Stimulated activated CD8-positive, alpha-beta memory T cell treated with anti-CD3 and anti-CD28 coated beads, Interleukin-7, amount 100 ng/mL, for 48 hours (primary cell): Measurements from ENCODE around the gene HOXC5.
"Not testable (repeated sequence)": the region's sequence is repeated elsewhere in the genome, so short reads cannot be mapped to it uniquely, and the experiment has no call there.

Experiments
- DNase-seq, 2 donors: peaks; one replicate each; pipeline ENCODE4 v3.0.0-alpha.2; 2020; ENCODE audit warnings: low read depth in 1 of 2; ENCODE audit errors: extremely low read depth in 1 of 2

Gene HOXC5

DNA sequence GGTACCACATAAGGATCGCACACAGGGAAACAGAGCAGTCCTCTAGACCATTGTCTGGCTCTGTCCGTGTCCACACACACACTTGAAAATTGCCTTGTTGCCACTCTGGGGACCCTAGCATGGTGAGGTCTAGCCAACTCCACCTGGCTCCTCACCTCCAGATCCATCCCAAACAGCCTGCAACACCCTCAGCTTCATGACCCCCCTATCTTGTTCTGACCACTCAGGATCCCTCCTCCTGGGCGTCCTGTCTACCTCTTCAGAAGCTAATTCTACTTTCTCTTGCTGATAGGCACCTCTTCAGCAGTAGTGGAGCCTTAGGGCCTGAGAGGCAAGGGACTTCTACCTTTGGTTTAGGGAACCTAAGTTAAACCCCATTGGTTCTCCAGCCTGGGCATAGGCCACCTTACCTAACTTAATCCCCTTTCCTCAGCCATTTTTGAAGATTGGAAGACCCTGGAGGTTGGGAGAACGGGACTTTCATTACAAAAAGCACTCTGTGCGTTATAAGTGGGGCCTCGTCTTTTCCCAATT lies 697 bp upstream of the HOXC5 start:
- DNase-seq, result no peak

DNA sequence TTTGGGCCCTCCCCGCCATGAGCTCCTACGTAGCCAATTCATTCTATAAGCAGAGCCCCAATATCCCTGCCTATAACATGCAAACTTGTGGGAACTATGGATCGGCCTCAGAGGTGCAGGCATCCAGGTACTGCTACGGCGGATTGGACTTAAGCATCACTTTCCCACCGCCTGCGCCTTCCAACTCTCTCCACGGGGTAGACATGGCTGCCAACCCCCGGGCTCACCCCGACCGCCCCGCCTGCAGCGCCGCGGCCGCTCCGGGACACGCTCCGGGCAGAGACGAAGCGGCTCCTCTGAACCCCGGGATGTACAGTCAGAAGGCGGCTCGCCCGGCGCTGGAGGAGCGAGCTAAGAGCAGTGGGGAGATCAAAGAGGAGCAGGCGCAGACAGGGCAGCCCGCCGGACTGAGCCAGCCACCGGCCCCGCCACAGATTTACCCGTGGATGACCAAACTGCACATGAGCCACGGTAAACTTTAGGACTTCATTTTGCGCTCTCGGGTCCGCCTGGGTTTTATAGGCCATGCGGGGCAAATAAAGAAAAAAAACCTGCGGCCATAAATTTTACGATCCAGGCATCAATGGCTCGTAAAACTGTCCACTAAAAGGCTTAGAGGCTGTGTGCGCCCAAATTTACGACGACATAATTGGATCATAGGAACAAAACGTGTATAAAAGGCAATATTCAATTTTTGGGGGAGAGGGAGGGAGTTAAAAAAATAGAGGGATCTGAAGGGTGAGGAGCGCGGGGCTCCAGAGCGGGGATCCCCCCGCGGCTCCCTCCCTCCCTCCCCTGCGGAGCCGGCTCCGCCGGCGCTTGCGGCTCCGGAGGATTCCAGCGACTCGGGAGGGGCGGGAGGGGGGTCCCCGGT lies 493 bp downstream of the HOXC5 start:
- no peak for DNase-seq

DNA sequence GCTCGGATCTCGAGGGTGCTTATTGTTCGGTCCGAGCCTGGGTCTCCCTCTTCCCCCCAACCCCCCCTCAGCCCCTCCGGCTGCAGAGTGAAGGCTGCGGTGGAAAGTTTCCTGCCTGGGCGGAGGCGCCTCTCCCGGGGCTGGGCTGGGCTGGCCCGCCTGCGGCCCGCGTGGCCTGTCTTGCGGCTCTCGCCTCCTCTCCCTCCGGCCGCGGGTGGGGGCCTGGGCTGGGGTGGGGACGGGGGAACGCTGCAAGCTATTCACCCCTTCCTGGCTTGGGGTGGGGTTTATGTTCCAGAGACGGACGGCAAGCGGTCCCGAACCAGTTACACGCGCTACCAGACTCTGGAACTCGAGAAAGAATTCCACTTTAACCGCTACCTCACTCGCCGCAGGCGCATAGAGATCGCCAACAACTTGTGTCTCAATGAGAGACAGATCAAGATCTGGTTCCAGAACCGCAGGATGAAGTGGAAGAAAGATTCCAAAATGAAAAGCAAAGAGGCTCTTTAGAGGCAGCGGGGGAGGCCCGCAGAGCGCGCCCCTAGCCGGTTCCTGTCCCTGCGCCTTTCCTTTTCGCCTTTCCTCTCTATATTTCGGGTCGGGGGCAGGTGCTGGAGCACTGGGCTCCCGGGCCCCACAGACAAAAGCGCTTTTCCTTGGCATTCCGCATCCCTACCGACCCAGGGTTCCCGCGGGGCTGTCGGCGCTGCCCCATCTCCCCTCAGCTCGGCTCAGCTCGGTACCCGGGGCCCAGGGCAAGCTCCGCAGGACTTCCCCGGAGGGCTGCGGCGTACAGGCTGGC lies 1.3 kb downstream of the HOXC5 start:
- no peak for DNase-seq

DNA sequence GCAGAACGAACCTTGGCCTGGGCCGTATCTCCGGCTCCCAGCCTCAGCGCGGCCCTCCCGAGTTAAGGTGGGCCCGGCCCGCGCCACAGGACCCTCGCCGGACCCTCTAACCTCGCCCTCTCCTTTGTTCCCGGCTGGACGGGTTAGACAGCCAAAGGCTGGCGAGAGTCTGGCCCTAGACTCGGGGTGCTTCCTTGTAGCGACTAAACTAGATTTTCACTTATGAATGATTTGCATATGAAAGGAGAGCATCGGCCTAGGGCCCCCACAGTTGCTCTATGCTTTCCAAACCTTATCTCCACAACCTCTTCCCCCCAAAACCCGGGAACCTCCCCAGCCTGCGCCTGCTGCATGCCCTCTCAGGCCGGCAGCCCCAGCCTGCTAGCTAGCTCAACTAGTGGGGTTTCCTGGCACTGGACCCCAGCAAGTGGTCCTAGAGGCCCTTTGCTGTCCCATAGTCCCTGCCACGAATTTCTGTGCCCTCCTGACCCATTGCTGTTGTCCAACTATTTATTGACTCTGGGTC lies 2.0 kb downstream of the HOXC5 start:
- no peak for DNase-seq

DNA sequence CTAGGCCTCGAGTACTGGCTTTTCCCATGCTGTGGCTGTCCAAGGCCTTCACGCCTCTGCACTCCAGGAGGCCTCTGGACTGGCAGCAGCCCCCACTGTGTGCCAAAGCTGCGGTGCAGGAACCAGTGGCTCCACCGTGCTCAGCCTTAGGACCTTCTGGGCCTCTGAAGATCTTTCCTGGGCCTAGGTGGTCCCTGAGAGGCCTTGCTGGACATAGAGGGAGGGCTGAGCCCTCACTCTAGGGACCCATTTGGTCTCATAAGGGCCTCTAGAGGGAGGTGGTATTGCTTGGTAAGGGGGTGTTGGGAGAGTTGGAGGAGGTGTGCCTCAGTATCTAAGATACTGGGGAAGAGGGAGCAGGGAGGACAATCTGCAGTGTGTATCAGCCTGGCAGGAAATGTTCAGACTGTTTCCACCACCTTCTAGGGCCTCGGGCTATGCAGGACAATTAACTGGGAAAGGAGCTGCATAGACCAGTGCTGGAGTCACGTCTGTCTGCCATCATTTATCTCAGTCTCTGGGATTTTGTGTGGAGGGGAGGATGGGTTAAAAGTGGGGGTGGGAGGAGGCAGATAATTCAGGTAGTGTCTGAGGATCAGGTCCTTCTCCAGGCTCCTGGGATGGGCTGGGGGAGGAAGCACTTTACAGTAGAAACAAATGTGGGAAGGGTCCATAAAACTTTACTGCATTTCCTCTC lies 2.9 kb downstream of the HOXC5 start:
- DNase-seq, result no peak

DNA sequence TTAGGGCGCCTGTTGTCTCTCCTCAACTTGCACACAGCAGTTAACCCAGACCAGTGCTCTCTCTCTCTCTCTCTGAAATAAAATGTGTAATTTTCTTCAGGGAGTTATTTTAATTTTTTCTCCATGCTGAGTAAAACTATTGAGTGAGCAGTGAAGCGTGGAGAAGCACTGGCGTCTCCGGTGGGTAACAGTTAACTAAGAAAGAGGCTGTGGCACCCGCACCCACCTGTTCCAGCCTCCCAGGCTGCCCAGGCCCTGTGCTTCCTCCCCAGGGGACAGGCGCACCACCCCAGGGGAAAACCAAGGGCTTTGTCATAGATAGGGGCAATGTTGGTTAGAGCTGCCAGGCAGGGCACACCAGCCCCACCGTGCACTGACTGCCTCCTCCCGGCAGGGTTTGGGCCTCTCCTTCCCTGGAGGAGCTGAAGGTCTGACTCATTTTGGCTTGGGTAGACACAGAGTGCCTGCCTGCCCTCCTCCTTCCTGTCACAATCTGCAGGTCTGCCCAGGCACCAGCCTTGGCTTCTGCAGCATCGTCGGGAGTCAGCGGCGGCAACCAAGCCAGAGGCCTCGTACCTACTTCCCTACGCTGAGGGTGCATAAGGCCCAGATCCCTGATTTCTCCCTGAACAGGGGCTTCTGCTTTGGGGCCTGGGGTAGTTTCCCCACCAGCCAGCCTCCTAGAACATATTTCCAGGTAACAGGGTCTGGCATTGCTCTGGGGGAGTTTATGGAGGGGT lies 3.9 kb downstream of the HOXC5 start:
- no peak for DNase-seq

DNA sequence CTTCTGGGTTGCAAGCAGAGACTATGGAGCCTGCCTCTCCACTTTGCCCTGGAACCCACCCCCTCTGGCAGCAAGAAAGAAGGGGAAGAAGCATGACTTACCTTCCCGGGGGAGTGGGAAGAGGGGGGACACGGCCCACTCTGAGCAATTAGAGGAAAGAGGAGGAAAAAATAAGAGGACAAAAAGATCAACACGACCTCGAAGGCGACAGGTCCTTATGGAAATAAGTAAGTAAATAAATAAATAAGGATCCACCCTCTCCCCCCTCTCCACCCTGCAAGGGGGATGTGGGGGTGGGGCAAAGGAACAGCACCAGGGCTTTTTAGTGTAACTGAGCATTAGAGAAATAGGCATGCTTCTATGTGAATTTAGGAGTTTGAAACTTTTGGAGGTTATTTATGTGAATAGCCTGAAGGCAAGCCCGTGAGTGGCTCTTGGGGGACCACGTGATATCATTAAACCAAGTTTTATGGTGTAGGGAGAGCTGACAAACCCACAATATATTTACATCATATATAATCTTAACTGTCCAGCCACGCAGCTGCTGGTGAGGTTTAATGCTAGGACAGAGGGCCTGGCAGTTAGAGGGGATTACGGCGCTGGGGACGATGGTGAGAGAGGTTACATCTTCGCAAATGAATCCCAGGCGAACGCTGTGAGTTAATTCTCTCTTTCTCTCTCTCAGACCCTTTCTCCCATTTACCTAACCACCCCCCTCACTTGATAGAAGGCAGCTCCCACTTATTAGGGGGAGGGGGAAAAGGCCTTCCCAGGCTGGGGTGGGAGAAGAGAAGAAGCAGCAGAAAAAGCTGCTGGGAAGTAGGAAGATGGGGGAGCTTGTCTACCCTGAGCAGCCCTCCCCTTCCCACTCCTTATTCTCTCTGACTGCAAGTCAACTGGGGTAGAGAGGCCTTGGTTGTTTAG lies 4.8 kb downstream of the HOXC5 start:
- no peak for DNase-seq

DNA sequence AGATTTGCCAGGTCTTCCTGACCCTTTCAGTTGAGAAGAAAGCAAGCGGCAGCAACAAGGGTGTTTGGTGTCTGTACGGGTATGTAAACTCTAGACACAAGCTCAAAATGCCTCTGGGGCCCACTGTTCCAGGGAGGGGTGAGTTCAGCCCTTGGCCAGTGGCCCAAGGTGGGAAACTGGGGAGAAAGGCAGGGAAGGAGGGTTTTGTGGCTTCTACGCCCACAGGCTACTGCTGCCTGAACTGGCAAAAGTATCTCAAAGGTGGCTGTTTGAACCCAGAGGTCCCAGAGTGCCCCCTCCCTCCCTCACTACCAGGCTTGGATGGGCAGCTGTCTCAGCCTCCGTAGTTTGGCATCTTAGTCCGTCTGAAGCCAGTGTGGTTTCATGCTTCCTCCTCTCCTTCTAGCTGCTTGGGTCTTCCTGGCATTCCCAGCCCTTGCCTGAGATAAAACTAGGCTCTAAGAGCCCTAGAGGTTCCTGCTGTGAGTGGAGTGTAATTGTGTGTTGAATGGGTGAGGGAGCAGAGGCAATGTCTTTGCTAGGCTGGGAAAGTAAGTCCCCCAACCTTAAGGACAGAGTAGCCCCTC lies 5.5 kb downstream of the HOXC5 start:
- DNase-seq, result no peak

DNA sequence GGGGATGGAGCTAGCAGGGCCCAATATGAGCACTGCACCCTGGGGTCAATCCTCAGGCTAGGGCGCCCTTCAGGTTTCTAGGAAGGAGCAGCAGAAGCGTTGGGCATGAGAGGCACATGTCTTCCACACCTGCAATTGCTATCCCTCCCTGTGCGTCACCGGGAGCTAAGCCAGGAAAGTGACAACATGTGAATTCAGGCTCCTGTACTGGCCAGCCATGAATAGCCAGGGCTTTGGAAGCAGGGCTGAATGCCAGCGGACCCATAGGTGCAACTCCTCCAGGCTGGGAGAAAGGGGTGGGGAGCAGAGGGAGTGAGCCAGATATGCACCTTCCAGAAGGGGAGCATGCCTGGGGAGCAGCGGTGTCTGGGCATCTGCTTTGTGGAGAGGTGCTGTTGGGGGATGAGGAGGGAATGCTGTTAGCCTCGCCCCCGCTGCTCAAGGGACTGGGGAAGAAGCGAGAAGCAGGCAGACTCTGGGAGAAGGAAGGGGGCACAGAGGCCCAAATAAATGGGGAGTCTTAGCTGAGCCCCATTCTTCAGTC lies 6.1 kb downstream of the HOXC5 start:
- no peak for DNase-seq

DNA sequence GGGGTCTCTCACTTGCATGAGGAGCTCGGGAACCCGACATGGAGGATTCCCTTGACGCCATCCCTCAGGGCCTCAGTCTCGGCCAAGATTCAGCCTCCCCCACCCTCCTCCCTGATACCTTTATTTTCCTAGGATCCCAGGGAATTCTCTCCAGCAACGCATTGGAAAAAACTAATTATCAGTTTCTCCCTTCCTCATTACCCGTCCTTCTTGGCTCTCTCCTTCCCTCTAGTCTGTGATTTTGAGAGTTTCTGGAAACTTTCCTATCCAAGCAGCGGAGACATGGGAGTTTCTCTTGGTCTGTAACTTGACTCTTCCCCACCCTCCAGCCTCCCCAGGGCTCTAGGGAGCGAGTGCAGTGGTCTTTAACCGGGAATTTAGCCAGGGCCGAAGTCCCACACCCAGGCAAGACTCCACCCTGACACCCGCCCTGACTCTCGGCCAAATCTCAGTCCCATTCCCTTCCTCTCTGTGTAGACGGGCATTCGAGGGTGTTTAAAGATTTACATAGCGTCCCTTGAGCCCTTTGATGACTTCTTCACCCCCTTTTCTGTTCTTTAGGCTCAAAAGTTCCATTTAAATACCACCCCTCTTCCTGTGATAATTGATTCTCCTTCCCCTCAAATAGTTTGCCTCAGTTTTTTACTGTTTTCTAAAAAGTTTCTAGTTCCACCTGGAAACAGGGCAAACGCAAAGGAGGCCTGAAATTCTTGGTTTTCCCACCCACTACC lies 6.7 kb downstream of the HOXC5 start:
- DNase-seq, result no peak

DNA sequence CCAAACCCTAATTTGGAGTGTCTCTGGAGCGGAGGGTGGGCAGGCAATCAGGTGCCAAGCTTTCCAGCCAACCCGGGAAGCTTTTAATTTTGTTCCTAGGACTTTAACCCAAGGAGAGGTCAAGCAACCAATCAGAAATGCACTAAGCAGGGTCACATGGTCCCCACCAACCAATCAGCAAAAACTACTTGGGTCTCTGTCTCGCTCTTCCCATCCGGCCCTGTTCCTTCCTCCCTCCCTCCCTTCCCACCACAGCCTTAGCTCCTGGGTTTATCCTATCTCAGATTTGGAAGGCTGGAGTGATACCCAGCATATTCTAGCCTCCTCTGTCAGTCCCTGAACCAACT lies 7.3 kb downstream of the HOXC5 start:
- DNase-seq, result no peak

DNA sequence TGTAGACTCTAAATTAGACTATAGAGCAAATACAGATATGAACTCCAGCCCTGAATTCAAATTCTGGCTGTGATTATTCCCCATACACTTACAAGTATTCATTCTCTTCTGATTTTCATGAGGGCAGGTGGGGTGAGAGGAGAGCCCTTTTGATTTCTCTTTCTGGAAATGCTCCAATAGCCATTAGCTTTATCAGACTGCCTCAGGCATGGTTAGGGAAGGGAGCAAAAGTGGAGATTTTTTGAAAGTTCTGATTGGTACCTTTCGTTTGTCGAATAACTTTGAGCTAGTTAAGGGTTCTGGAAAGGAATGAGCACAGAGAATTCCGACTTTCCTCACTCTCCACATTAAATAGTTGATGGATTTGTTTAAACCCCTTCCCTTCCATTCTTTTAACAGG lies 7.8 kb downstream of the HOXC5 start:
- no peak for DNase-seq

DNA sequence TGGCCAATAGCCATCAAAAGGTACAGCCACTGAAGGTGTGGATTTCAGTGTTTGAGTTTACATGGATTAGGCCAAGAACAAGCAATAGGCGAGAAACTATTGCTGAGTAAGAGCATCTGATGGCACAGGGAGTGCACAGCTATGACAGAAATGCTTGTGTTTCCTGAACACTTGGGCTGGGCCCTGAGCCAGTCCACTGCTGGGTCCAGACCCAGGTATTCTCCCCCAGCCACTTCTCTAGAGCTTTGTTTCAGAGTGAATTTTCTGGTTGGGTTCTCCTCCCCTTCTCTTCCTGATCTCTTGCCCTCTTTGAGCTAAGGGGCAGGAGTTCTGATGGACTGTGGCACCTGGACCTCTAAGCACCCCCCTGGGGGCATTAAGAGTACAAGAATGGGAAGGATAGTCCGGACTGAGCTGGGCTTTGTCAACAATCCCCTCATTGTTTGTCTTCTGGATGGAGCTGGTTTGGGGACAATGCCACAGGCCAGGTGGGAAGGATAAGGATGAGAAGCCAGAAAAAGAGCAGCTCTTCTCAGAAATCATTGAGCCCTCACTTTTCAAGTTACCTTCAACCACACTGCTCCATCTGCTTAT lies 8.3 kb downstream of the HOXC5 start:
- no peak for DNase-seq

DNA sequence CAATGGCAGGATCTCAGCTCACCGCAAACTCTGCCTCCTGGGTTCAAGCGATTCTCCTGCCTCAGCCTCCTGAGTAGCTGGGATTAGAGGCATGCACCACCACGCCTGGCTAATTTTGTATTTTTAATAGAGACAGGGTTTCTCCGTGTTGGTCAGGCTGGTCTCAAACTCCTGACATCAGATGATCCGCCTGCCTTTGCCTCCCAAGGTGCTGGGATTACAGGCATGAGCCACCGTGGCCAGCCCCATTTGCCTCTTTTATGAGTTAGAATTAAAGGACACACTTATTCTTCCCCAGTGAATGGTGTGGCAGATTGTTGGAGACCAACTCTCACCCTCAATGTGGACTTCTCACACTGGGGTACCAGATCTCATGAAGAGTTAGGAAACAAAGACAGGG lies 9.2 kb downstream of the HOXC5 start:
- DNase-seq, result not testable (repeated sequence)

DNA sequence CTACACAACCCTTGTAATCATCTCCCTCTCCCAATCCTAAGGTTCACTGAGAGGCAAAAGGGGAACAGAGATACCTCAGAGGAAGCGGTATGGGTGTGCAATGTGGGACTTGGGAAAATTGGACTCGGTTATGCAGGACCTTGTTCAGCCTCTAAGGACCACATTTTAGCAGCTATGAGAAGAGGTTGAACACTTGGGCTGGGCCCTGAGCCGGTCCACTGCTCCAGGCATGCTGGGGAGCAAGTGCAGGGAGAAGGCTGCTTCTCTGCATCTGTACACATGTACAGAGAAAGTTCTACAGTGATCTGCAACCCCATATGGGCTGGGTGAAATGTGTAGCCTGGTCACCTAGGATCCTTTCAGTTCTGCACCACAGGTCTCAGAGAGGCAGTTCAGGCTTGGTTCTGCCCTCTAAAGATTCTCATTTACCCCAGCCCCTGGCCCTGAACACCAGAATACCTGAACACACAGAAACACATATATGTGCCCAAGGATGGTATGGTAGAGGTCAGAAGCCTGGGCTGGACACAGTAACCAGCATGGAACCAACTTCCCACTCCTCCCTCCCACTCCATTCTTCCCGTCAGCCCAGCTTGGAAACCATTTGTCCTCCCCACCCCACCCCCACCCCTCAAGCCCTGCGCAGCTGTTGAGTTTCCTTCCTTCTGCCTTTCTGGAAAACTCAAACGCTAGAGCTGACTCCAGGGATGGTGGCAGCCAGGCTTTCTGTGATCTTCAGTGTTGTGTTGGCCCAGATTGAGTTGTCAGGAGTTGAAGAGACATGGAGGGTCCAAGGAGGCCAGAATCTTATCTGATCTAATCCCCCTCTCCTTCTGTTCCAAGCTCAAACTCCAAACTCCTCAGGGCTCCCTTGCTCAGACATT lies 10.4 kb downstream of the HOXC5 start:
- no peak for DNase-seq

DNA sequence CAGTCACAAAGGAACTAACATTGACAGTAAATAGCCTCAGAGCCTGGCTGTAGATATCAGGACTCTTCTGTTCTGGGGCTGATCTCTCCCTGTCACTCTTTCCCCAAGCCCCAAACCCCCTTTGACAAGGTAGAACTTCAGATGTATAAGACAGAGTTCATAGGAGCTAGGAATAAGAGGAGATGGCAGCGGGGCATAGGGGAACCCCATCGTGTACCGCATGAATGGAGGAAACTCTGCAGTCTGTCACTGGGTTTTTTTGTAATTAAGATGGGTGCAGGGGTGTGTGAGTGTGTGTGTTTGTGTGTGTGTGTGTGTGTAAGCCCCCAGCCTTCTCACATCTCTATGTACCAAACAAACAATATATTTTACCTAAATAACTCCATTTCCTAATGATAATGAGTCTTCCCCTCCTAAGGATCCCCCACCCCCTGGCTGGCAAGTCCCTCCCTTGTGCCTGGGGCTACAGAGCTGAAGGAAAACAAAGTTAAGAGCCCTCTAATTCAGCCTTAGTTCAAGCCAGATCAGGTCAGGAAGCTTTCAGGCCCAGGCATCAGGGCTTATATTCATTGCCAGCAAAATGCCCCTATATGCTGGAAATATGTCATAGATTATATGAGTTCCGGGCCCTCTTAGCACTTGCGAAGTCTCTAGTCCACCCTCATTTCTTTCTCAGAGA lies 11.7 kb downstream of the HOXC5 start:
- DNase-seq, result no peak
